ENCODE results near the gene PAWR.
A peak's percentile ranks its signal among the peaks of the same experiment; 100 is the strongest.

The PAWR gene

DNA sequence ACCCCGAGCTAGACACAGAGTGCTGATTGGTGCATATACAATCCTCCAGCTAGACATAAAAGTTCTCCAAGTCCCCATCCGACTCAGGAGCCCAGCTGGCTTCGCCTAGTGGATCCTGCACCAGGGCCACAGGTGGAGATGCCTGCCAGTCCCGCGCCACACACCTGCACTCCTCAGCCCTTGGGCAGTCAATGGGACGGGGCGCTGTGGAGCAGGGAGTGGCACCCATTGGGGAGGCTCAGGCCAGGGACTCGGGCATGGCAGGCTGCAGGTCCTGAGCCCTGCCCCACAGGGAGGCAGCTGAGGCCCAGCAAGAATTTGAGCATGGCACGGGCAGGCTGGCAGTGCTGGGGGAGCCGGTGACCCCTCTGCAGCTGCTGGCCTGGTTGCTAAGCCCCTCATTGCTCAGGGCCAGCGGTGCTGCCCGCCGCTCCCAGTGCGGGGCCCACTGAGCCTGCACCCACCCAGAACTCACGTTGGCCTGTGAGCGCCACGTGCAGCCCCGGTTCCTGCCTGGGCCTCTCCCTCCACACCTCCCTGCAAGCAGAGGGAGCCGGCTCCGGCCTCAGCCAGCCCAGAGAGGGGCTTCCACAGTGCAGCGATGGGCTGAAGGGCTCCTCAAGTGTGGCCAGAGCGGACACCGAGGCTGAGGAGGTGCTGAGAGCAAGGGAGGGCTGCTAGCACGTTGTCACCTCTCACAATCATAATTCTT, 136.7 kb downstream of the PAWR start:
- Mint-ChIP-seq H3K9me3 (peaks cover 6% of the 10 kb centered on the region), H3K27me3 (ENCODE audit: low read depth, poor library complexity) (no peaks in the 10 kb centered on the region), H3K4me1 (peaks cover 27% of the 10 kb centered on the region), H3K36me3 (ENCODE audit: low read depth) (peaks cover 45% of the 10 kb centered on the region), H3K4me3 (no peak overlapping the region), H3K27ac (no peak overlapping the region)
- TF ChIP-seq, protein P1, sequence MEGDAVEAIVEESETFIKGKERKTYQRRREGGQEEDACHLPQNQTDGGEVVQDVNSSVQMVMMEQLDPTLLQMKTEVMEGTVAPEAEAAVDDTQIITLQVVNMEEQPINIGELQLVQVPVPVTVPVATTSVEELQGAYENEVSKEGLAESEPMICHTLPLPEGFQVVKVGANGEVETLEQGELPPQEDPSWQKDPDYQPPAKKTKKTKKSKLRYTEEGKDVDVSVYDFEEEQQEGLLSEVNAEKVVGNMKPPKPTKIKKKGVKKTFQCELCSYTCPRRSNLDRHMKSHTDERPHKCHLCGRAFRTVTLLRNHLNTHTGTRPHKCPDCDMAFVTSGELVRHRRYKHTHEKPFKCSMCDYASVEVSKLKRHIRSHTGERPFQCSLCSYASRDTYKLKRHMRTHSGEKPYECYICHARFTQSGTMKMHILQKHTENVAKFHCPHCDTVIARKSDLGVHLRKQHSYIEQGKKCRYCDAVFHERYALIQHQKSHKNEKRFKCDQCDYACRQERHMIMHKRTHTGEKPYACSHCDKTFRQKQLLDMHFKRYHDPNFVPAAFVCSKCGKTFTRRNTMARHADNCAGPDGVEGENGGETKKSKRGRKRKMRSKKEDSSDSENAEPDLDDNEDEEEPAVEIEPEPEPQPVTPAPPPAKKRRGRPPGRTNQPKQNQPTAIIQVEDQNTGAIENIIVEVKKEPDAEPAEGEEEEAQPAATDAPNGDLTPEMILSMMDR (IDR thresholded peaks at IDR 0.05), result no peak
- DNase-seq, result no peak

DNA sequence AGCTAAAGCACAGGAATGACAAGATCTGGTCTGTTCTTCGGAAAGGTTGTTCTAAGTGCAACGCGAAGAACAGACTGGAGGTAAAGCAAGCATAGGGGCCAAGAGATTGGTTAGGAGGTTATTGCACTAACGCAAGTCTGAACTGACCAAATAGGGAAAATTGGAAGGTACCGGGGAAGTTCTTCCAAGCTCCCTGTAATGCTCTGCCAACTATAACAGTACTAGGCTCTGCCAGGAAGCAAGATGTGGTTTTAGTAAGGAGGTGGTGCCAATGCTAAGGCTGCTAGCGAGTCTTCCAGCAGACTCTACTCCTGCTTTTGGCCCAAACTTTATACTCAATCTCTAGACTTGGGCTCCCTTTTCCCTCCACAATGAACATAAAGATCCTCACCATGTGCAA, 138.6 kb downstream of the PAWR start:
- no peak for DNase-seq
- peaks cover 40% of the 10 kb centered on the region for H3K36me3 Mint-ChIP-seq (ENCODE audit: low read depth)
- peaks cover 23% of the 10 kb centered on the region for H3K4me1 Mint-ChIP-seq
- H3K27ac Mint-ChIP-seq, result no peak overlapping the region
- no peak overlapping the region for H3K4me3 Mint-ChIP-seq
- TF ChIP-seq, protein P1 (IDR thresholded peaks at IDR 0.05), result no peak
- H3K27me3 Mint-ChIP-seq (ENCODE audit: low read depth, poor library complexity), result no peaks in the 10 kb centered on the region
- H3K9me3 Mint-ChIP-seq, result peaks cover 6% of the 10 kb centered on the region

DNA sequence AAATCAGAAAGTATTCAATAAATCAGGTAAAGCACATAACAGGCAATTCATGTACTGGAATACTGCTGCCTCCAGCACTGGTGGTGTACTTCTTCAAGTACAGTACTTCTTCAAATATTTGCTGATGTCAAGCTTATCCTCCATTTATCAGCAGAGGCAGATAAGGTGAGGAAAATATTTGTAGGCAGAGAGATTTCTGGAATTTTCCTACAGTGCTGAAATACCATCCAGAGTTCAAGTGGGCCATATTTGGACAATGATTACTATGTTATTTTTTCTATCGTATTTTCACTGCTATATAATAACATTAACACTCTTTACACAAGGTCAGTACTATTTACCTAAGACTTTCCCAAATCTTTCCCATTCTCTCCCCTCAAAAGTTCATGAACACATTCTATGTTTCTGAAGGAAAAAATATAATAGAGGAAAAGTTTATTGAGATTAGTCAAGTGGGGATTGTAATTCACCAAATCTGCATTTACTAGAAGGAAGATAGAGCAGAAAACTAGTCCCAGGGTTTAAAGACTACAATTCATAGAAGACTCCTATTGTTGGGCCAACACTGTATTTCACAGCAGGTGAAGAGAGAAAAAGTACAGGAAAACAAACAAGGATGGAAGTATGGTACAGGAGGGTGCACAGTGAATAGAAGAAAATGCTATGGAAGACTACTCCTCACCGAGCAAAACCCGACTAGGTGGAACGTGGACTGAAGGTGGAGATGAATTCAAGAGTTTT, 141.1 kb downstream of the PAWR start:
- DNase-seq, result no peak
- TF ChIP-seq, protein P1 (IDR thresholded peaks at IDR 0.05), result no peak
- Mint-ChIP-seq H3K4me3 (no peak overlapping the region), H3K27me3 (ENCODE audit: low read depth, poor library complexity) (peaks cover 2% of the 10 kb centered on the region), H3K4me1 (peaks cover 20% of the 10 kb centered on the region), H3K9me3 (peaks cover 6% of the 10 kb centered on the region), H3K36me3 (ENCODE audit: low read depth) (peaks cover 31% of the 10 kb centered on the region), H3K27ac (no peak overlapping the region)

DNA sequence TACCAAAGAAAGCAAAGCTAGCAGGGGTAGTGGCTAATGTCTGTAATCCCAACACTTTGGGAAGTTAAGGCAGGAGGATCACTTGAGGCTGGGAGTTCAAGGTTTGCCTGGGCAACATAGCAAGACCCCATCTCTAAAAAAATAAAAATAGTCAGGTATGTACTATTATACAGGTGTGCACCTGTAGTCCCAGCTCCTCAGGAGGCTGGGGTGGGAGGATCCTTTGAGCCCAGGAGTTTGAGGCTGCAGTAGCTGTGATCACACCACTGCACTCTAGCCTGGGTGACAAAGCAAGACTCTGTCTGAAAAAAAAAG, 142.2 kb downstream of the PAWR start:
- peaks cover 2% of the 10 kb centered on the region for H3K27me3 Mint-ChIP-seq (ENCODE audit: low read depth, poor library complexity)
- TF ChIP-seq, protein P1 (IDR thresholded peaks at IDR 0.05), result no peak
- H3K4me3 Mint-ChIP-seq, result no peak overlapping the region
- no peak overlapping the region for H3K27ac Mint-ChIP-seq
- peaks cover 6% of the 10 kb centered on the region for H3K9me3 Mint-ChIP-seq
- peaks cover 31% of the 10 kb centered on the region for H3K4me1 Mint-ChIP-seq
- no peak for DNase-seq
- H3K36me3 Mint-ChIP-seq (ENCODE audit: low read depth), result peaks cover 29% of the 10 kb centered on the region

DNA sequence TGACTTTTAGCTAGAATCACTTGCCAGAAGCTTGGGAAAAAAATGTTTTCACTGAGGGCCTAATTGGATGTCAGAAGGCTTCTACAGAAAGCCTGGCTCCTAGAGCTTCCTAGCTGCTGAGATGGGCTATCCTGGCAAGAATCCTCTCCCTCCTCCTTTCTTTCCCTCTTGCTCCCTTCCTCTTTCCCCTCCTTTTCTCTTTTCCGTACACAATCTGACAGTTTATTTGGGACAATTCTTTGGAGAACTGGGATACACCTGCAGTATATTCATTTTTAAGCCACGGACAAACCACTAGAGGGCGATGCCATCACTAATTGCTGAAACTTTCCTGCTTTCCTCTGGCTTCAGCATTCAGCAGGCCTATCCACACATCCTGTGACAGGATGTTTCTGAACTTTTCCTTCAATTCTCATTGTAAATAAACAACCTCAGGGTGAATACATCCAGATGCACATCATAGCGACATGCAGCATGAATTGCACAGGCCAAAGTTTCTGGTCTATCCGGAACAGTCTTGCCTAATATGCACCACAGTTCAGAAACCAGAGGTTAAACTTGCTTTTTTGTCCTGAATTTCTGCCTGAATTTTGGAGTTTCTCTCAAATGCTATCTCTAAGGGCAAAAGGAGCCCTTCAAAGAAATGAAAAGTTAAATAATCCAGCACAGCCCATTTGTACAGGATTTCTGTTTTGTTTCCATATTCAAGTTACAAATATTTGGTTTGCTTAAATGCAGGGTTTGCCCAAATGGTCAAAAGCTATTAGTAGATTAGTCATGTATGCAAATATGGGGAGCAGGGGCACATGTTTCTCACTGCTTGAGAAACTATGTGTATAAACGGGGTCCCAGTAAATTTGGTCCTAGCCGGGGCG, 142.8 kb downstream of the PAWR start:
- H3K4me1 Mint-ChIP-seq, result peaks cover 33% of the 10 kb centered on the region
- H3K9me3 Mint-ChIP-seq, result peaks cover 5% of the 10 kb centered on the region
- no peak overlapping the region for H3K27ac Mint-ChIP-seq
- peaks cover 23% of the 10 kb centered on the region for H3K36me3 Mint-ChIP-seq (ENCODE audit: low read depth)
- H3K27me3 Mint-ChIP-seq (ENCODE audit: low read depth, poor library complexity), result peaks cover 2% of the 10 kb centered on the region
- no peak overlapping the region for H3K4me3 Mint-ChIP-seq
- TF ChIP-seq, protein P1 (IDR thresholded peaks at IDR 0.05), result peak; percentile 66
- peak; percentile 46 for DNase-seq

Measured in nephron progenitor cell (in vitro differentiated cells).